HEK293 (cell line): ENCODE data around the gene SZT2.

Experiments
- KLF16 ChIP-seq: fragments of 450-650 bp; formaldehyde crosslinking; IDR thresholded peaks from 2 replicates; pipeline ENCODE4 v1.5.1; 2017; ENCODE audit warnings: missing biosample characterization, missing genetic modification characterization
- MEIS1 ChIP-seq: sonication (generic); formaldehyde crosslinking; IDR thresholded peaks from 2 replicates; pipeline ENCODE4 v1.8.1; 2022; ENCODE audit warnings: missing genetic modification reagents, mild to moderate bottlenecking, borderline replicate concordance
- ZNF184 ChIP-seq: fragments of 450-650 bp; IDR thresholded peaks from 2 replicates; pipeline ENCODE4 v1.5.1; 2018; ENCODE audit warnings: missing biosample characterization, mild to moderate bottlenecking, missing genetic modification characterization
- ZNF274 ChIP-seq, 2 experiments: fragments of 200-500 bp in 1 of 2; fragments of 450-650 bp in 1 of 2; sonication (Bioruptor generic) in 1 of 2; formaldehyde crosslinking in 1 of 2; IDR thresholded peaks; 2 replicates each; pipeline versions ENCODE4 v1.5.1 to v1.6.1; 2014 to 2016; ENCODE audit warnings: borderline replicate concordance in 1 of 2, inconsistent platforms in 1 of 2, low read length in 1 of 2, missing biosample characterization in 1 of 2, missing genetic modification characterization in 1 of 2
- ZNF426 ChIP-seq: fragments of 450-650 bp; formaldehyde crosslinking; IDR thresholded peaks from 2 replicates; pipeline ENCODE4 v1.5.1; 2017; ENCODE audit warnings: missing biosample characterization, missing genetic modification characterization, mild to moderate bottlenecking, inconsistent platforms, moderate library complexity
- ZNF530 ChIP-seq: fragments of 450-650 bp; formaldehyde crosslinking; IDR thresholded peaks from 2 replicates; pipeline ENCODE4 v1.5.1; 2016; ENCODE audit warnings: low read depth, missing biosample characterization, missing genetic modification characterization
- ZNF623 ChIP-seq: fragments of 450-650 bp; formaldehyde crosslinking; IDR thresholded peaks from 2 replicates; pipeline ENCODE4 v1.5.1; 2016; ENCODE audit warnings: missing biosample characterization, missing genetic modification characterization
- ZNF791 ChIP-seq: fragments of 450-650 bp; formaldehyde crosslinking; IDR thresholded peaks from 2 replicates; pipeline ENCODE4 v1.5.1; 2016; ENCODE audit warnings: missing biosample characterization, missing genetic modification characterization
- TF ChIP-seq, protein P1 (sequence below): fragments of 450-650 bp; formaldehyde crosslinking; IDR thresholded peaks from 2 replicates; pipeline ENCODE4 v1.5.1; 2016; ENCODE audit warnings: missing biosample characterization, missing genetic modification characterization

DNA sequence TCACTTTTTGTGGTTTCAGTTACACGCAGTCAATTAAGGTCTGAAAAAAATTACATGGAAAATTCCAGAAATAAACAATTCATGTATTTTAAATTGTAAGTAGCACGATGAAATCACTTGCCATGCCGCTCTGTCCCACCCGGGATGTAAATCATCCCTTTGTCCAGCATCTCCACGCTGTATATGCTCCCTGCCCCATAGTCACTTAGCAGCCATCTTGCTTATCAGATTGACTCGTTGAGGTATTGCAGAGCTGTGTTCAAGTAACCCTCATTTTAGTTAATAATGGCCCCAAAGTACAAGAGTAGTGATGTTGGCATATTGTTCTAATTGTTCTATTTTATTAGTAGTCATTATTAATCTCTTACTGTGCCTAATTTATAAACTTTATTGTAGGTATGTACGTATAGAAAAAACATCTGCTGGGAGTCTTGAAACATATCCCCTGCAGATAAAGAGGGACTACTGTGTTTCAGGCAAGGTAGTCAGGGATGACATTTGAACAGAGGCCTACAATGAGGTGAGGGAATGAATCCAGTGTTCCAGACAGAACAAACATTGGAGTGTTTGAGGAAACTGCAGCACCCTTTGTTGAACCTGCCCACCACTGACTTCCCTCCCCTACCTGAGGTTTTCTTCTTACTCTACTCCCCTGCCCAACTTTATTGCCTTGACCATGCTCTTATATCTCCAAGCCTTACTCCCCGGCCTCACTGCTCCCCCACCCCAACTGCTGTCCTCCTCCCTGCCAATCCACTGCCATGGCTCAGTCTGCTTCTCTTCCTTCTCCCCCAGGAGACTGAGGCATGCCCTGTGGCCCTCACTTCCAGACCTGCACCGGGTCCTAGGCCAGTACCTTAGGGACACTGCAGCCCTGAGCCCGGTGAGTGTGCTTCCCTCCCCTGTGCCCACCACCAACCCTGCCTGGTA, 38.0 kb upstream of the SZT2 start:
- no peak for TF ChIP-seq KLF16
- TF ChIP-seq ZNF791 = no peak
- TF ChIP-seq, protein P1, sequence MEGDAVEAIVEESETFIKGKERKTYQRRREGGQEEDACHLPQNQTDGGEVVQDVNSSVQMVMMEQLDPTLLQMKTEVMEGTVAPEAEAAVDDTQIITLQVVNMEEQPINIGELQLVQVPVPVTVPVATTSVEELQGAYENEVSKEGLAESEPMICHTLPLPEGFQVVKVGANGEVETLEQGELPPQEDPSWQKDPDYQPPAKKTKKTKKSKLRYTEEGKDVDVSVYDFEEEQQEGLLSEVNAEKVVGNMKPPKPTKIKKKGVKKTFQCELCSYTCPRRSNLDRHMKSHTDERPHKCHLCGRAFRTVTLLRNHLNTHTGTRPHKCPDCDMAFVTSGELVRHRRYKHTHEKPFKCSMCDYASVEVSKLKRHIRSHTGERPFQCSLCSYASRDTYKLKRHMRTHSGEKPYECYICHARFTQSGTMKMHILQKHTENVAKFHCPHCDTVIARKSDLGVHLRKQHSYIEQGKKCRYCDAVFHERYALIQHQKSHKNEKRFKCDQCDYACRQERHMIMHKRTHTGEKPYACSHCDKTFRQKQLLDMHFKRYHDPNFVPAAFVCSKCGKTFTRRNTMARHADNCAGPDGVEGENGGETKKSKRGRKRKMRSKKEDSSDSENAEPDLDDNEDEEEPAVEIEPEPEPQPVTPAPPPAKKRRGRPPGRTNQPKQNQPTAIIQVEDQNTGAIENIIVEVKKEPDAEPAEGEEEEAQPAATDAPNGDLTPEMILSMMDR (tag by site-specific recombination) = no peak
- TF ChIP-seq ZNF426 (tag by site-specific recombination) = no peak
- no peak for TF ChIP-seq MEIS1 (CRISPR knock-in tag)
- TF ChIP-seq ZNF184 (tag by site-specific recombination) = no peak
- TF ChIP-seq ZNF530 (tag by site-specific recombination) = no peak
- no peak for TF ChIP-seq ZNF274 (IDR thresholded peaks at IDR 0.05; ENCODE audit: low read length)
- TF ChIP-seq ZNF274 (tag by site-specific recombination; IDR thresholded peaks at IDR 0.05; ENCODE audit: borderline replicate concordance) = no peak
- TF ChIP-seq ZNF623 (tag by site-specific recombination) = no peak
